MG63 (cell line): ENCODE results near the gene C16orf89. TPM values are rescaled to one million over a fixed set of nuclear protein-coding genes. Genes with fewer than 3 reads are reported as not detected.
A peak's percentile ranks its signal among the peaks of the same experiment; 100 is the strongest.
"Not testable (repeated sequence)": the region's sequence is repeated elsewhere in the genome, so short reads cannot be mapped to it uniquely, and the experiment has no call there.

Source experiments
- DNase-seq: peaks from one replicate; pipeline ENCODE4 v3.0.0-alpha.2; 2020
- H3K27me3 ChIP-seq: fragments of 250-450 bp; sonication (Bioruptor Pico); 2 replicates; pipeline ENCODE4 v1.5.1; 2020; ENCODE audit warnings: mild to moderate bottlenecking, moderate library complexity
- H3K36me3 ChIP-seq: fragments of 250-450 bp; sonication (Bioruptor Pico); 2 replicates; pipeline ENCODE4 v1.5.1; 2020; ENCODE audit warnings: mild to moderate bottlenecking, moderate library complexity
- H3K4me3 ChIP-seq: fragments of 250-450 bp; sonication (Bioruptor Pico); 2 replicates; pipeline ENCODE4 v1.5.1; 2020; ENCODE audit warnings: mild to moderate bottlenecking, moderate library complexity
- H3K9me3 ChIP-seq: fragments of 250-450 bp; sonication (Bioruptor Pico); 2 replicates; pipeline ENCODE4 v1.5.1; 2020; ENCODE audit warnings: mild to moderate bottlenecking, moderate library complexity
- total RNA-seq: library from RNA; depleted of rRNA; stranded (reverse); fragments of >200 nt; shearing (Covaris generic); gene quantifications from 2 replicates; pipeline ENCODE4 v1.2.3, GENCODE V29; 2014; ENCODE audit warnings: low replicate concordance

C16orf89 gene
- total RNA-seq, 1 experiment from 2014 or later, result not detected

GRCh38 chr16:5089911-5090555 is 24.3 kb upstream of the C16orf89 start:
- H3K9me3 ChIP-seq, H3K27me3 ChIP-seq, H3K36me3 ChIP-seq, DNase-seq, H3K4me3 ChIP-seq: not testable (repeated sequence)

DNA sequence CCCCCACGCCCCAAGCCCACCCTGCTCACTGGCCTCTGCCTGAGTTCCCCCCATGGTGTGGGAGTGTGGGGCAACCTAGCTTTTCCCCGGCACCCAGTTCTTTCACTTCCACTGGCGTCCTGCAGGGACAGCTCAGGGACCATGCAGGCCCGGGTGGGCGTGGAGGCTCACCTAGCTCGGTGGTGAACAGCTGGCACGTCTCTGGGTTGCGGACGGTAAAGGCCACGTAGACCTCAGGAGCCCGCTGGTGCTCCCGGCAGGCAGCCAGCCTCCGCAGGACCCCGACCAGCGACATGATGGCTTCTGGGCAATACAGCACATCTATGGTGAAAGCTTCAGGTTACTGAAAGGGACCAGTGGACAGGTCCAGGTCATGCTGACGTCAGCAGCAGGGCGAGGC is 23.2 kb upstream of the C16orf89 start:
- H3K4me3 ChIP-seq, DNase-seq, H3K9me3 ChIP-seq, H3K27me3 ChIP-seq: not testable (repeated sequence)
- peaks cover 14% of the 10 kb centered on the region for H3K36me3 ChIP-seq

DNA sequence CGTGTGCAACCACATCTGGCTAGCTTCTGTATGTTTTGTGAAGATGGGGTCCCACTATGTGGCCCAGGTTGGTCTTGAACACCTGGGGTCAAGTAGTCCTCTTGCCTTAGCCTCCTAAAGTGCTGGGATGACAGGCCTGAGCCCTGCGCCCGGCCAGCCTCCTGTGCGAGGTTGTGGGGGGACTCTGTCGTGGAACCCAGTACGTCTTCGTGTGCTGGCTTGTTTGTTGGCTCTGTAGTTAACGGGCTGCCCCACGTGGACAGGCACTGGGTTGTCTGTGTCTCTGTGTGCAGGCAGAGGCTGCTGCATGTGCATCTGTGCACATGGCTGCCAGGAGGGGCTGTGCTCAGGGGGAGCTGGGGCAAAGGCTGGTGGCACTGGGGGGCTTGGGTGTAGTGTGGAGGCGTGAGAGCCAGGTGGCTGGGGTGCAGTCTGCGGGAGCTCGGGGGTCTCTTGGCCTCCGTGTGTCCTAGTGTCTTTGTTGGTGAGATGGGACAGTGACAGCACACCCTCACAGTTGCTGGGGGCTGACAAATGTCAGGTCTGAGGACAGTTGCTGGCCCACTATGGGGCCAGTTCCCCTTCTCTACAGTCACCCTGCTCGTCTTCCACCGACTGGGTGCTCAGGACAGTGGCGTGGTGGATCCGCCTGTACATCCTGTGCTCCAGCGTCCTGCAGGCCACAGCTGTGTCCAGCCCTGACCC is 22.5 kb upstream of the C16orf89 start:
- H3K36me3 ChIP-seq, result peaks cover 20% of the 10 kb centered on the region
- not testable (repeated sequence) for DNase-seq, H3K4me3 ChIP-seq, H3K27me3 ChIP-seq, H3K9me3 ChIP-seq

DNA sequence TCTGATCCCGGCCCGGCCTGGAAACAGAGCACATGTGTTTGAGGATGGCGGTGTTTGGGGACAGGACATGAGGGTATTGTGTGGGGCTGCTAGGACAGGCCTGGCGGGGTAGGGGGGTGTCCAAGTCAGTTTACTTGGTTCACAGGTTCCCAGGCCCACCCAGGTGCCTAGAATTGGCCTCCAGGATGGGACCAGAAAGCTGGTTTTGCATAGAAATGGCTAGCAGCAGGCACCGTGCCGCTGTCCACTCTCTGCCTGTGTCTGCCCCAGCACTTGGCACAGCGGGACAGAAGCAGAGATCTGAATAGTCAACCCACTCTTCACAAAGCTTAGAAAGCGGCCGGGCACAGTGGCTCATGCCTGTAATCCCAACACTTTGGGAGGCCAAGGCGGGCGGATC is 20.0 kb upstream of the C16orf89 start:
- not testable (repeated sequence) for H3K4me3 ChIP-seq, DNase-seq, H3K27me3 ChIP-seq, H3K9me3 ChIP-seq
- H3K36me3 ChIP-seq, result peaks cover 22% of the 10 kb centered on the region

GRCh38 chr16:5084802-5085201 is 19.0 kb upstream of the C16orf89 start:
- DNase-seq, result peak; percentile 44
- peaks cover 22% of the 10 kb centered on the region for H3K36me3 ChIP-seq
- not testable (repeated sequence) for H3K4me3 ChIP-seq, H3K9me3 ChIP-seq, H3K27me3 ChIP-seq

DNA sequence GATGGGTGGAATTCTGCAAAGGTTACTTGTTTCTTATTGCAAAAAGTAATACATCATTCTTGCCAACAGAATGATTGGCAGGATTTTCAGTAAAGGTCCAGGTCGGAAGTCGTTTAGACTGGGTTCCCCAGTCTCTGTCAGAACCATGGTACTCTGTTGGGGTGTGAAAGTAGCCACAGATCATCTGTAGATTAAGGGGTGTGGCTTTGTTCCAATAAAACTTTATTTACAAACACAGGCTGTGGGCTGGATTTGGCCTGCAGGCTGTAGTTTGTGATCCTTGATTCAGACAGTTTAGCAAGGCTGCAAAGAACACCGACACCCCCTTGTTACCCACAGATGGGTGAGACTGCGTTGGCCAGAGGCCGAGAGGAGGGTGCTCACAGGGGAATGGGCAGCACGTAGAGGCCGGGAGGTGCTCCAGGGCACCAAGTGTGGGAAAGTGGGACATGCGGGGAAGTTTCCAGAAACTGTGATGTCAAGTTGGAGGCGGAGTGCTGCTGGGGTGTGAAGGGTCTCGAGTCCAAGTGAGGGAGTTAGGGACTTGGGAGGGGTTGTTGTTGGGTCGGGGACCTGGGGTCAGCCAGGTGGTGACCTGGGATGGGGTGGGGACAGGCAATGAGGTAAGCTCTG is 18.5 kb upstream of the C16orf89 start:
- H3K27me3 ChIP-seq, DNase-seq, H3K9me3 ChIP-seq, H3K4me3 ChIP-seq: not testable (repeated sequence)
- peaks cover 22% of the 10 kb centered on the region for H3K36me3 ChIP-seq

DNA sequence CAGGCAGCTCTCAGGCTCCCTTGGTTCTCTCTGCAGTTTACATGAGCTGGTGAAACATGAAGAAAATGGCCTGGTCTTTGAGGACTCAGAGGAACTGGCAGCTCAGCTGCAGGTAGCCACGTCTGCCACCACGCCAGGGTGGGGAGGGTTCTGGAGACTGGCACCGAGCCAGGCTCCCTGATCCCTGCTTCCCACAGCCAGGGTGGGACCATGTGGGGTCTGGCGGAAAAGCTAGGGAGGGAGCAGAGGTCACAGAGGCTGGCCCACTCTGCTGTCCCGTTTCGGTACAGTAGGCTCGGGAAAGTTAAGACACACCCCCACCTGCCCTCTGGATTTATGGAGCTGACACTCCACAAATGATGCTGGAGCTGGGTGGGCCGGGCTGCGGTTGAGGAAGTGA is 17.9 kb upstream of the C16orf89 start:
- H3K4me3 ChIP-seq, H3K27me3 ChIP-seq, H3K9me3 ChIP-seq, DNase-seq: not testable (repeated sequence)
- H3K36me3 ChIP-seq, result peaks cover 22% of the 10 kb centered on the region

- not testable (repeated sequence) for H3K27me3 ChIP-seq, H3K4me3 ChIP-seq, H3K9me3 ChIP-seq, DNase-seq
- H3K36me3 ChIP-seq, result peaks cover 40% of the 10 kb centered on the region
Observed at GRCh38 chr16:5080996-5081395, 15.2 kb upstream of the C16orf89 start.

DNA sequence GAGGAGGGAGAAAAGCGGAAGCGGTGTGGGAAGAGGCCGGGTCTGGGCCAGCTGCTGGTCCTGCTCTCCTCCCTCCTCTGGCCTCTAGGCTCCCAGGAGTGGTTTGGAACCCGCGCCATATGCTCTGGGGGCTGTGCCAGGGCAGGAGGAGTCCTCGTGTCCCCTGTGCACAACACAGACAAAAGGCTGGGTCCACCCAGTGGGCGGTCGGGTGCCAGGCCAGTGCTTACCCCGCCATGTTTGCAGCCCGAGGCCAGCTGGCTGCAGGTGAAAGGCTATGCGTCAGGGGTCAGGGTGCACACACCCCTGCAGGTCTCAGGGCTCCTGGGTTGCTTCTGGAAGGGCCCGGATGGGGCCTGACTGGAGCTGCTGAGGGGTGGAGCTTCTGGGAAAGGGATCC is 14.7 kb upstream of the C16orf89 start:
- not testable (repeated sequence) for H3K27me3 ChIP-seq, H3K9me3 ChIP-seq, H3K4me3 ChIP-seq
- peaks cover 45% of the 10 kb centered on the region for H3K36me3 ChIP-seq
- DNase-seq, result peak; percentile 14

GRCh38 chr16:5078626-5079025 is 12.9 kb upstream of the C16orf89 start:
- no peak for DNase-seq
- no peaks in the 10 kb centered on the region for H3K27me3 ChIP-seq
- H3K9me3 ChIP-seq, result no peaks in the 10 kb centered on the region
- H3K4me3 ChIP-seq, result no peak overlapping the region
- peaks cover 46% of the 10 kb centered on the region for H3K36me3 ChIP-seq

DNA sequence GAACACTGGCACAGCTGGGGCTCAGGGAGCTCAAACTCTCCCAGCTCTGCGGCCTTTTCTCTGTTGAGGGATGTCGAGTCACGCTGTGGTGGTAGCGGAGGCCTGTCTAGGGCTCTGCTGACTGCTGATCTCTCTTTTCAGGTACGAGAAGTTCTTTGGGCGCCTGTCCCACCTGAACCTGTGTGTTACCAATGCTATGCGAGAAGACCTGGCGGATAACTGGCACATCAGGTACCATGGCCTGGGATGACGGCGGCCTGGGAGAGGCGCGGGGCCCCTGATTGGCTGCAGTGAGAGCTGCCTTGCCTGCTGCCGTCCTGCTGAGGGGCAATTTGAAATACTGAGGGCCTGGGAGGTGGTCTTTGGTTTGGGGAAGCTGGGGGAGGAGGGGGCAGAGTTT is 11.5 kb upstream of the C16orf89 start:
- DNase-seq, result no peak
- Histone ChIP-seq H3K4me3 (no peak overlapping the region), H3K27me3 (no peaks in the 10 kb centered on the region), H3K9me3 (no peaks in the 10 kb centered on the region), H3K36me3 (peaks cover 45% of the 10 kb centered on the region)

DNA sequence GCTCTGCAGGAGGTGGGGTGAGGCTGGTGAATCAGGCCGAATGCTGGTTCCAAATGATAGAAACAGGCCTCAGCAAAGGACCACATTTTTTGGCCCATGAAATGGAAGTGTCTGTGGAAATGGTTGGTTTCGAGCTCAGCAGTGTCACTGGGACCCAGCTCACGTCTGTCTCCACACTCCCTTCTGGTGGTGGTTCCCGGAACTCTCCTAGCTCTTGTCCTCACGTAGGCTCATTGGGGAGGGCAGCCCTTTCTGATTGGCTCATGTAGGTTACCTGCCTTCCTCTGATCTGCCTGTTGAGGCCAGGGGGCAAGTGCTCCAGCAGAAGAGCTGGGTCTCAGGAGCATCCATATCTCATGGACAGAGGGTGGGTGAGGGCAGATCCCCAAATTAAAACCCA is 9.9 kb upstream of the C16orf89 start:
- no peak for DNase-seq
- no peak overlapping the region for H3K4me3 ChIP-seq
- H3K27me3 ChIP-seq, result no peaks in the 10 kb centered on the region
- H3K9me3 ChIP-seq, result no peaks in the 10 kb centered on the region
- H3K36me3 ChIP-seq, result peaks cover 45% of the 10 kb centered on the region

DNA sequence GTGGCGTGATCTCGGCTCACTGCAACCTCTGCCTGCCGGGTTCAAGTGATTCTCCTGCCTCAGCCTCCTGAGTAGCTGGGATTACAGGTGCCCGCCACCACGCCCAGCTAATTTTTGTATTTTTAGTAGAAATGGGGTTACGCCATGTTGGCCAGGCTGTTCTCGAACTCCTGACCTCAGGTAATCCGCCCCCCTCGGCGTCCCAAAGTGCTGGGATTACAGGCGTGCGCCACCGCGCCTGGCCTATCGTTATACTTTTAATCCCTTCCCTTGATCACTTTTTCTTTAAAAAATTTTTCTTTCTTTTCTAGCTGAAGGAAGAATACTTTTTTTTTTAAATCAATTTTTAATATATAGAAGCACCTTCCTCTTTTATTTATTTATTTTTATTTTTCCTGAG is 8.0 kb upstream of the C16orf89 start:
- peaks cover 45% of the 10 kb centered on the region for H3K36me3 ChIP-seq
- not testable (repeated sequence) for H3K27me3 ChIP-seq, H3K9me3 ChIP-seq, H3K4me3 ChIP-seq, DNase-seq

DNA sequence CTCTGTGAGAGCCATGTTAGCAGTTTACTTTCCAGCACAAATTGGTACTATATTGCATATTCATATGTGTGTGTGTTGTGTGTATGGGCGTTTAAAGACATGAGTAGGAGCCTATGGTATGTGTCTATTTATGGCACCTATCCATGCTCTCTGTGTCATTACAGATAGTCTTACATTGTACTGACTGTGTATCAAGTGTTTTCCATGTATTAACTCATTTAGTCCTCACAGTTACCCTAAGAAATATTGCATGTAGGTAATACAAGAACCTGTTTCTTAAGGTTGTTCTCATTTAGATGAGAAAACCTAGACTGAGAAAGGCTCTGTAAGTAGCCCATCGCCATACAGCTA is 7.5 kb upstream of the C16orf89 start:
- DNase-seq, result no peak
- no peak overlapping the region for H3K4me3 ChIP-seq
- peaks cover 45% of the 10 kb centered on the region for H3K36me3 ChIP-seq
- H3K9me3 ChIP-seq, result no peaks in the 10 kb centered on the region
- no peaks in the 10 kb centered on the region for H3K27me3 ChIP-seq

DNA sequence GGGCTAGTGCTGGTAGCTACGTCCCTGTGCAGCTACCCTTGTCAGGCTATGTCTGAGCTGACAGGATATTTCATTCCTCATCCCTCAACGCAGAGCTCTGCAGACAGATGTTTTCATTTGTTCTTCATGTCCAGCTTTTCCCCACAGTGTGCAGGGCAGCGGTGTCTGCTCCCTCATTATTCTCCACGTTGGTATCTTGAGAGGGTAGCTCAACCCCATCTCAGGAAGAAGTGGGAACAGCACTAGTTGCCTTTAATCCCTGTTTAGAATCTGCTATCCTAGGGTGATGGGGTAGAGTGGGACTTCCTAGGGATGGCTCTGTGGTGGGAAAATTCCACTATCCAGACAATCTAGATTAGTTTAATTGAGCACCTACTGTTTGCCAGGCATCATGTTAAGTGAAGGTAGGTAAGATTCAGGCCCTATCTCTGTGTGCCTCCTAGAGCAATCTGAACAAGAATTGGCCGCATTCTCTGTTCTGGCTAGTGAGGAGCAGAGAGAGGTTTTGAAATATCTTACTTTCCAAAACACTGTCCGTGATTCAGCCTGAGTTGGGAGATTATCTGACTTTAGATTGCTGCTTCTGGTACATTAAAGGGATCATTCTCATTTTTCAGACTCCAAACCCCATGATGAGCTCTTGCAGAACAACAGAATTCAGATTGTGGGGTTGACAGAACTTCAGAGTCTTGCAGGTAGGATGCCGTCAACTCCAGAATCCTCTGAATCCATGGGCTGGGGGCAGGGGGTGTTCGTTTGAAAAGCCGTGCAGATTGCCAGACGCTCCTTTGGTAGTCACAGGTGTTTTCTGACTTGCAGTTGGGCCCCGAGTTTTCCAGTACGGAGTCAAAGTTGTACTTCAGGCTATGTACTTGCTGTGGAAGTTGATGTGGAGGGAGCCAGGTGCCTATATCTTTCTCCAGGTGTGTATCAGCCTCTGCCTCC is 6.8 kb upstream of the C16orf89 start:
- peaks cover 4% of the 10 kb centered on the region for H3K27me3 ChIP-seq
- peak overlapping the region; percentile 85 for H3K4me3 ChIP-seq
- no peaks in the 10 kb centered on the region for H3K9me3 ChIP-seq
- no peak for DNase-seq
- peaks cover 41% of the 10 kb centered on the region for H3K36me3 ChIP-seq

DNA sequence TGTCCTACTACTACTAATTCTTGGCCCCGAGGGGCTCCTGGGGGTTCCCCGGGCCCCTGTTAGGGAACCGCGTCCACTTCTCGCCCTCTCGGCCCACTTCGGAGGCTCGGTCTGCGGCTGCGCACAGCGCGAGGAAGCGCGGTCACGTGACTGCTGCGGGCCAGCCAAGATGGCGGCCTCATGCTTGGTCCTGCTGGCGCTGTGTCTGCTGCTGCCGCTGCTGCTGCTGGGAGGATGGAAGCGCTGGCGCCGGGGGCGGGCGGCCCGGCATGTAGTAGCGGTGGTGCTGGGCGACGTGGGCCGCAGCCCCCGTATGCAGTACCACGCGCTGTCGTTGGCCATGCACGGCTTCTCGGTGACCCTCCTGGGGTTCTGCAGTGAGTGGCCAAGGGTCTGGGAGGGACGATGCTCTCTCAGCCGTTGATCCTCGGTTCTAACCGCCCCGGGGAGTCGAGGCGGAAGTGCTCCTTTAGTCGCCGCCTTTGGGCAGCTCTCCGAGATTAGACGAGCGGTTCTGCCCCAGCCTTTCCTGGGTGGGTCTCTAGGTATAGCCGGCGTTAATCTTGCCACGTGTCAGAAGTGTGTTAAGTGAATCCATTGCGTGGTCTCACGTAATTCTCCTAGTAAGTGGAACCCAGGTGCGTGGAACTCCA is 6.1 kb upstream of the C16orf89 start, which contains the start of gene ALG1:
TSS of gene ALG1 (plus strand) at position 163 of the 653 bp plus-strand sequence. CDS start at position 170, 7 bp downstream.
- peak; percentile 89 for DNase-seq
- H3K4me3 ChIP-seq, result peak within 1 kb of the TSS; percentile 85
- peaks cover 12% of the 10 kb centered on the region for H3K27me3 ChIP-seq
- H3K36me3 ChIP-seq, result peaks cover 34% of the 10 kb centered on the region
- no peaks in the 10 kb centered on the region for H3K9me3 ChIP-seq
